T-helper 2 cell treated with Interferon-gamma antibody and Interleukin-4, amounts not matched to agents 5 μg/mL and 100 μg/mL, for 36 hours (primary cell): Measurements from ENCODE around the gene GP1BB.
"Not testable (repeated sequence)": the region's sequence is repeated elsewhere in the genome, so short reads cannot be mapped to it uniquely, and the experiment has no call there.

Source experiments
- DNase-seq: peaks from one replicate; pipeline ENCODE4 v3.0.0; 2021; ENCODE audit warnings: low spot score
- H3K27ac Mint-ChIP-seq: one replicate; pipeline ENCODE4 v1.8.0; 2021; ENCODE audit warnings: mild to moderate bottlenecking, mixed read lengths
- H3K27me3 Mint-ChIP-seq: one replicate; pipeline ENCODE4 v1.8.0; 2021; ENCODE audit warnings: low read depth, mixed read lengths
- H3K36me3 Mint-ChIP-seq: one replicate; pipeline ENCODE4 v1.8.0; 2021; ENCODE audit warnings: low read depth, mixed read lengths
- H3K4me1 Mint-ChIP-seq: one replicate; pipeline ENCODE4 v1.8.0; 2021; ENCODE audit warnings: low read depth, mixed read lengths
- H3K4me3 Mint-ChIP-seq: one replicate; pipeline ENCODE4 v1.8.0; 2022; ENCODE audit warnings: mild to moderate bottlenecking, moderate library complexity, mixed read lengths
- H3K9me3 Mint-ChIP-seq: one replicate; pipeline ENCODE4 v1.8.0; 2021; ENCODE audit warnings: mixed read lengths

Gene GP1BB

GRCh38 chr22:19723232-19723982 is at the start of gene GP1BB:
Gene GP1BB, plus strand, starts transcription at chr22:19723539. Its CDS starts 31 bp downstream, at chr22:19723570.
- no peaks in the 10 kb centered on the region for H3K4me1 Mint-ChIP-seq
- DNase-seq: peak; percentile 20

DNA sequence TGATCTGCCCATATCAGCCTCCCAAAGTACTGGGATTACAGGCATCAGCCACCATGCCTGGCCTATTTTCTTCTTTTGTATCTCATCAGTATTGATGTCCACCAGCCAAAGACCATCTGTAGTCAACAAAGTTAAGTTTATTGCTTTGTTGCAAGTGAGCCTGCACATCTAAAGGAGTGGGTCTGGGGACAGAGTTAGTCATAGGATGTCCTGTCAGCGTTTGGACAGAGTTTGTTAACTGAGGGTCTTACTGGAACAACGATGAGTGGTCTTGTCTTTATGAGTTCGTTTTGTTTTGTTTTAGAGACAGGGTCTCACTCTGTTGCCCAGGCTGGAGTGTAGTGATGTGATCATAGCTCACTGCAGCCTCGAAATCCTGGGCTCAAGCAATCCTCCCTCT is 49.7 kb upstream of the GP1BB start:
- Mint-ChIP-seq H3K4me1 (no peaks in the 10 kb centered on the region), H3K27ac (no peak overlapping the region), H3K36me3 (no peaks in the 10 kb centered on the region), H3K4me3 (no peak overlapping the region), H3K27me3 (peaks cover 5% of the 10 kb centered on the region), H3K9me3 (no peaks in the 10 kb centered on the region)
- no peak for DNase-seq

More at GRCh38 chr22:19723232-19723982, at the start of gene GP1BB:
- Mint-ChIP-seq H3K27ac (no peak within 1 kb of the TSS), H3K4me3 (no peak within 1 kb of the TSS), H3K9me3 (no peaks in the 10 kb centered on the region), H3K36me3 (no peaks in the 10 kb centered on the region), H3K27me3 (peaks cover 47% of the 10 kb centered on the region)

- peaks cover 5% of the 10 kb centered on the region for H3K27me3 Mint-ChIP-seq
- no peaks in the 10 kb centered on the region for H3K9me3 Mint-ChIP-seq
- H3K4me1 Mint-ChIP-seq: no peaks in the 10 kb centered on the region
- H3K27ac Mint-ChIP-seq: no peak overlapping the region
- H3K4me3 Mint-ChIP-seq: no peak overlapping the region
- DNase-seq: no peak
- no peaks in the 10 kb centered on the region for H3K36me3 Mint-ChIP-seq
Measured at GRCh38 chr22:19674129-19674928, 49.0 kb upstream of the GP1BB start.

DNA sequence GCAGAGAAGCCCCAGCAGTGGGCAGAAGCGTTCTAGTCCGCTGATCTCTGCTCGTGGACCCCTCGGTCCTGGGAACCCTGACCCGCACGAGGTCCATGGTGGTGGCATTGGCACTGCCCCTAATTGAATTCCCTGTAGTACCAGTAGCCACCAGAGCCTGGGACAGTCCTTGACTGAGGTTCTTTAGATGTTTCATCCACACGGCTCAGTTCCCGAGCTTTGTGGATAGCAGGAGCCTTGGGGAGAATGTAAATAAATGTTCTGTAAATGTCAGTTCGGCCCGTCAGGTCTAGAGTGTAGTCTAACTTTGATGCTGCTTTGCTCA is 48.4 kb upstream of the GP1BB start:
- peaks cover 5% of the 10 kb centered on the region for H3K27me3 Mint-ChIP-seq
- H3K27ac Mint-ChIP-seq: no peak overlapping the region
- no peaks in the 10 kb centered on the region for H3K36me3 Mint-ChIP-seq
- no peaks in the 10 kb centered on the region for H3K4me1 Mint-ChIP-seq
- no peak for DNase-seq
- no peaks in the 10 kb centered on the region for H3K9me3 Mint-ChIP-seq
- H3K4me3 Mint-ChIP-seq: no peak overlapping the region

- Mint-ChIP-seq H3K4me3 (no peak overlapping the region), H3K9me3 (no peaks in the 10 kb centered on the region), H3K27ac (no peak overlapping the region), H3K27me3 (peaks cover 5% of the 10 kb centered on the region), H3K4me1 (no peaks in the 10 kb centered on the region), H3K36me3 (no peaks in the 10 kb centered on the region)
- no peak for DNase-seq
Measured at GRCh38 chr22:19675428-19675827, 47.9 kb upstream of the GP1BB start.

DNA sequence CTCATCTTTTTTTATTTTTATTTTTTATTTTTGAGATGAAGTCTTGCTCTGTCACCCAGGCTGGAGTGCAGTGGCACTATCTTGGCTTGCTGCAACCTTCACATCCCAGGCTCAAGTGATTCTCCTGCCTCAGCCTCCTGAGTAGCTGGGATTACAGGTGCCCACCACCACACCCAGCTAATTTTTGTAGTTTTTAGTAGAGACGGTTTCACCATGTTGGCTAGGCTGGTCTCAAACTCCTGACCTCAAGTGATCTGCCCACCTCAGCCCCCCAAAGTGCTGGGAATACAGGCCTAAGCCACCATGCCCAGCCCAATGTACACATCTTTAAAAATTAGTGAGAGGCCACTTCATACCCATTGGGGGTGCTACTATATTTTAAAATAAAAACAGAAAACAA is 46.9 kb upstream of the GP1BB start:
- not testable (repeated sequence) for H3K9me3 Mint-ChIP-seq, H3K4me3 Mint-ChIP-seq, H3K36me3 Mint-ChIP-seq, H3K27ac Mint-ChIP-seq, H3K27me3 Mint-ChIP-seq, H3K4me1 Mint-ChIP-seq, DNase-seq

- Mint-ChIP-seq H3K4me3 (no peak overlapping the region), H3K27ac (no peak overlapping the region), H3K36me3 (no peaks in the 10 kb centered on the region), H3K9me3 (no peaks in the 10 kb centered on the region), H3K27me3 (peaks cover 14% of the 10 kb centered on the region), H3K4me1 (no peaks in the 10 kb centered on the region)
- DNase-seq: no peak
Measured at GRCh38 chr22:19678949-19679521, 44.3 kb upstream of the GP1BB start.

GRCh38 chr22:19679522-19680101 is 43.7 kb upstream of the GP1BB start:
- no peaks in the 10 kb centered on the region for H3K36me3 Mint-ChIP-seq
- H3K27ac Mint-ChIP-seq: no peak overlapping the region
- no peaks in the 10 kb centered on the region for H3K4me1 Mint-ChIP-seq
- no peaks in the 10 kb centered on the region for H3K9me3 Mint-ChIP-seq
- H3K4me3 Mint-ChIP-seq: no peak overlapping the region
- DNase-seq: no peak
- peaks cover 16% of the 10 kb centered on the region for H3K27me3 Mint-ChIP-seq

DNA sequence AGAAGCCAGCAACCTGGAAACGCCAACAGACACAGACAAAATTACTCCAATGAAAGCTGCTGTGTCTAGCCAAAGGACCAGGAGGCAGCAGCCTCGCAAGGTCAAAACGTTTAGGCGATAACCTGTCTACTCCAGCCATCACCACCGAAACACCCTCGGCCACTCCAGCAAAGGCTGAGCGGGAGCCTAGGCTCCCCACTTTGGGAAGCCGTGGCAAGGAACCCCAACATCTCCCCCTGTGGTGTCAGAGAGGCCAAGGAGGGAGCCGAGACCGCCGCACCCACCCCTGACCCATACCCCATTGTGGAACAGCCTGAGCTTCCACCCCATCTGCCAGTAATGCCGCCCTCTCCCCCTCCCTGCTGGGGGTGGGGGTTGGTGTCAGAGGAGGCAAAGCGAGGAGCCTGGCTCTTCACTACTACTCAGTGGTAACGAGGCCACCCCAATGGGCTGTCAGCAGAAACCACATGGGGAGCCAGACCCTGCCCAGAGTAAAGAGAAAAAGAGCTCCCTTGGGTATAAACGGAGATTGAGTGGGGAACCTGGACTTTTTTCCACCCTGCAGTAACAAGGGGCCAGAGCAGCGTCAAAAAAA is 43.0 kb upstream of the GP1BB start:
- H3K36me3 Mint-ChIP-seq: no peaks in the 10 kb centered on the region
- H3K9me3 Mint-ChIP-seq: no peaks in the 10 kb centered on the region
- no peak overlapping the region for H3K4me3 Mint-ChIP-seq
- peaks cover 16% of the 10 kb centered on the region for H3K27me3 Mint-ChIP-seq
- no peak for DNase-seq
- no peak overlapping the region for H3K27ac Mint-ChIP-seq
- no peaks in the 10 kb centered on the region for H3K4me1 Mint-ChIP-seq

GRCh38 chr22:19680911-19681862 is 42.2 kb upstream of the GP1BB start:
- H3K9me3 Mint-ChIP-seq: no peaks in the 10 kb centered on the region
- H3K4me1 Mint-ChIP-seq: no peaks in the 10 kb centered on the region
- no peak overlapping the region for H3K27ac Mint-ChIP-seq
- no peaks in the 10 kb centered on the region for H3K36me3 Mint-ChIP-seq
- no peak for DNase-seq
- peaks cover 16% of the 10 kb centered on the region for H3K27me3 Mint-ChIP-seq
- no peak overlapping the region for H3K4me3 Mint-ChIP-seq

- DNase-seq: no peak
- no peaks in the 10 kb centered on the region for H3K9me3 Mint-ChIP-seq
- H3K27me3 Mint-ChIP-seq: peaks cover 18% of the 10 kb centered on the region
- H3K36me3 Mint-ChIP-seq: no peaks in the 10 kb centered on the region
- H3K4me1 Mint-ChIP-seq: no peaks in the 10 kb centered on the region
- no peak overlapping the region for H3K27ac Mint-ChIP-seq
- H3K4me3 Mint-ChIP-seq: no peak overlapping the region
Measured at GRCh38 chr22:19681863-19682245, 41.5 kb upstream of the GP1BB start.

- DNase-seq: no peak
- no peaks in the 10 kb centered on the region for H3K36me3 Mint-ChIP-seq
- H3K27me3 Mint-ChIP-seq: peaks cover 19% of the 10 kb centered on the region
- no peaks in the 10 kb centered on the region for H3K4me1 Mint-ChIP-seq
- H3K9me3 Mint-ChIP-seq: no peaks in the 10 kb centered on the region
- H3K4me3 Mint-ChIP-seq: no peak overlapping the region
- H3K27ac Mint-ChIP-seq: no peak overlapping the region
Measured at GRCh38 chr22:19686946-19687345, 36.4 kb upstream of the GP1BB start.
